Measurements from ENCODE around the gene PRKCH.
A peak's percentile ranks its signal among the peaks of the same experiment; 100 is the strongest.
"Not testable (repeated sequence)": the region's sequence is repeated elsewhere in the genome, so short reads cannot be mapped to it uniquely, and the experiment has no call there.

Gene PRKCH

DNA sequence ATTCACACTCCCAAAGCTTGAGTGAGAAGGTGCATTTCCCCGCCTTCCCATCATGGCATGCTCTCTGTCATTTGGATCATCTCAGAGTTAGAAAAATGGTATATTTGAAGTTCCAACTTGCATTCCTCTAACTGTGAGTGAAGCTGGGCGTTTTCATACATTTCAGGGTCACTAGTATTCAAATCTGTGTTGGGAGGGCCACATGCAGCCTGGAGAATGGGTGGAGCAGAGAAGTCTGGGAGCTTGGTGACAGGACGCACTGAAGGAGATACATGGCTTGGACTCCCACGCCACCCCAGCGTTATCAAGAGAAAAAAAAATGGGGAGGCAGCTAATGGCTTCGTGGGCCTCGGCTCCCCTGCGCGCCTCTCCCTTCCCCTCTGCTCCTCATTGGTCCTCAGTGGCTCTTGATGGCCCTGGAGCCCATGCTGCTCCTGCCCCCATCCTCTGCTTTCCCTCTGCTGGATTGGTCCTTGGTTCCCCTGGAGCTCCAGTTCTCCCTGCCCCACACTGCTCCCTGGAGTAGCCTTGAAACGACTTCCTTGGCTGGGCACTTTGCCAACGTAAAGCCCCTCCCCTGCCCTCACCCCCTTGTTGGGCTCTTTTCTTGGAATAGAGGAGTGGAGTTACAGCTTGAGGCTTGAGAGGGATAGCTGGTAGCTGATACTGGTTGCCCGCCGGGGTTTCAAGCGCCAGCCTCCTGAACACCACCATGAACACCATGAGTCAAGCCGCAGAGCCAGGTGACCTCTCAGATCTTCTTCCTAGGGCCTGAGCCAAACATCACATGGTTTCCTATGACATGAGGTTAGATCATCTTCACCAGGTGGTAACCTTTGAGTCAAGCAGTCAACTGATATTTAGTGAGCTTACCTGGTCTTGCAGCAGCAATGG, 139.6 kb downstream of the PRKCH start:
- no peak for DNase-seq

DNA sequence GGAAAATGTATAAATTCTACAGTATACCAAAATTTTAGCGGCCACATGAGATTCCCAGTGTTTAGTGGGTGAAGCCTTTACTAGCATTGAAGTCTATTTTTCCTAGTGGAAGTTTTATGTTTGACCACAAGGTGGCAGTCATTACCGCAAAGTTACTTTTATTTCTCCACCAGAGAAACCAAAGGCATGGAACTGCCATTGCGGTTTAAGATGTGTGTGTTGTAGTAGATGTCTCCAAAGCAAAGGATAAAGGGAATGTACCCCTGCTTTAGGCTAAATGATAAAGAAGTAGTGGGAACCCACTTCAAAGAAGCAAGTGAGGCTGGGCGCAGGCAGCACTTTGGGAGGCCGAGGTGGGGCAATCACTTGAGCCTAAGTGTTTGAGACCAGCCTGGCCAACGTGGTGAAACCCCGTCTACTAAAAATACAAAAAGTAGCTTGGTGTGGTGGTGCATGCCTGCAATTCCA, 140.5 kb downstream of the PRKCH start:
- peak; percentile 73 to 87 (median 80) for DNase-seq

DNA sequence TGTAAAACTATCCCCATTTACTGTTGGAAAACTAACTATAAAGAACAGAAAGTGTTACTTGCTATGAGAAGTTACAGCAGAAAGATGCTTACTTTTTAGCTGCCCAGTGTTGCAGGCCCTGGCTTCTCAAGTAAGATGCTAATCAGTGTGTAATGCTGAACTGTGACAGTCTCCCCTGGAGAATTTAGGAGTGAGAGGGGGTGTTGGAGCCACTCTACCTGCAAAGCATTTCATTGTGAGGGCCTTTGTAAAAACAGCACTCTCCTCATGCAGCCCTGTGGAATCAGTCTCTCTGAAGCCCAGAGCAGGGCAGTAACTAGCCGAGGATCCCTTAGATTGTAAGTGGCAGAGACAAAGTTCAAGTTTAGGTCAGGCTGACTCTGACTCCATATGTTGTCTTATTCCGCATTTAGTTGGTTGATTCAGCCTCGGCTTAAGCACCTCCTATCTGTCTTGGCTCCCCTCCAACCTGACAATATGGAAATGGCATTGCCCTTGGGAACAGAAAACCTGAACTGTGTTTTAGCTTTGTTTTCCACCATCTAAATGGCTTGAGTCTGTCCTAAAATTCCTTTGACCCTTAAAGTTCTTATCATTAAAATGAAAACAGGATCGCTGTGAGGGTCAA, 141.3 kb downstream of the PRKCH start:
- peak in 2 of 4 experiments; percentile 42 to 60 for DNase-seq

- DNase-seq = no peak
These were observed 142.4 kb downstream of the PRKCH start for GRCh38 chr14:61463664-61464285.

DNA sequence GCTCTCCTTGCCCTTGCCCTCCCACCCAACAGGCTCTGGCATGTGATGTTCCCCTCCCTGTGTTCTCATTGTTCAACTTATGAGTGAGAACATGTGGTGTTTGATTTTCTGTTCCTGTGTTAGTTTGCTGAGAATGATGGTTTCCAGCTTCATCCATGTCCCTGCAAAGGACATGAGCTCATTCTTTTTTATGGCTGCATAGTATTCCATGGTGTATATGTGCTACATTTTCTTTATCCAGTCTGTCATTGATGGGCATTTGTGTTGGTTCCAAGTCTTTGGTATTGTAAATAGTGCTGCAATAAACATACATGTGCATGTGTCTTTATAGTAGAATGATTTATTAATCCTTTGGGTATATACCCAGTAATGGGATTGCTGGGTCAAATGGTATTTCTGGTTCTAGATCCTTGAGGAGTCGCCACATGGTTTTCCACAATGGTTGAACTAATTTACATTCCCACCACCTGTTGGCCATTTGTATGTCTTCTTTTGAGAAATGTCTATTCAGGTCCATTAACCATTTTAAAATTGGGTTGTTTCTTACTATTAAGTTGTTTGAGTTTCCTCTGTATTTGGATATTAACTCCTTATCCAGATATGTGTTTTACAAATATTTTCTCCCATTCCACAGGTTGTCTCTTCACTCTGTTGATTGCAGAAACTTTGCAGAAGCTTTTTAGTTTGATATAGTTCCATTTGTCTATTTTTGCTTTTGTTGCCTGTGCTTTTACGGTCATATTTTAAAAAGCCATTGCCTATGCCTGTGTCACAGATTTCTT, 143.4 kb downstream of the PRKCH start:
- not testable (repeated sequence) for DNase-seq

- no peak for DNase-seq
These were observed 145.0 kb downstream of the PRKCH start for GRCh38 chr14:61466249-61466904.

GRCh38 chr14:61466905-61467280, 145.5 kb downstream of the PRKCH start:
- DNase-seq = no peak

- DNase-seq = peak; percentile 48 to 81 (median 76)
These were observed 145.9 kb downstream of the PRKCH start for GRCh38 chr14:61467296-61467695.

DNA sequence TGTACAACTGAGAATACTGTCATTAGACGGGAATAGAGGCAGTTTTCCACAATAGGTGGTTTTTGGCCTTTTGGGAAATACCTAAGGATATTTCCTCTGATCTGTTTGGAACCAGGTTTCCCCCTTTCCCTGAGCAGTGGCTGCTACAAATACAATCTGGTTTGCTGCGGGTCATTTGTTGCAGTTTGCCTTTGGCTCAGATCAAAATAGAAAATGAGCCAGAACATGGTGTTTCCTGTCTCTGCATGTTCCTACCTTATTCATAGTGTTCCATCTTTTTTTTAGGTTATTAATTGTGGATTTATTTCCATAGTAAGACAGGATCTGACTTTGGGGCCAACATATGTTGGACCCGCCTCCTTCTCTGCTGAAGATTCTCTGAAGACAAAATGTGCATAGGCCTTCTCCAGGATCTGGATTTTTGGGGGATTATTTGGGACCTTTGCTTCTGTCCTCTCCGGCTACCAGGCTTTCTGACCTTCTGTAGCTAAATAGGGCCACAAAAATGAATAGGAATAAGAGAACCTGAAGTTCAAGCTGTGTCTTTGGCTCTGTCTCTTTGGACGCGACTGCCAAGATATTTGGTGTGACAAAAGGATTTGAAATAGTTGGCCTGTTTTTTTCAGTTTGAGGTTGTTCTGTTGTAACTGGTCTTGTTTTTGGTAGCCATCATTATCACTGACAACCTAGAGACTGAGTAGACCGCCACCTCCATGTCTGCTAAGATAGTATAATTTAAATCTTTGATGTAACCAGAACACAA, 146.9 kb downstream of the PRKCH start:
- no peak for DNase-seq

- DNase-seq = no peak
These were observed 148.4 kb downstream of the PRKCH start for GRCh38 chr14:61469781-61470180.

GRCh38 chr14:61470261-61470960, 149.0 kb downstream of the PRKCH start:
- peak in 2 of 4 experiments; percentile 39 to 60 for DNase-seq

GRCh38 chr14:61470961-61471293, 149.5 kb downstream of the PRKCH start:
- peak in 2 of 4 experiments; percentile 27 to 50 for DNase-seq

DNA sequence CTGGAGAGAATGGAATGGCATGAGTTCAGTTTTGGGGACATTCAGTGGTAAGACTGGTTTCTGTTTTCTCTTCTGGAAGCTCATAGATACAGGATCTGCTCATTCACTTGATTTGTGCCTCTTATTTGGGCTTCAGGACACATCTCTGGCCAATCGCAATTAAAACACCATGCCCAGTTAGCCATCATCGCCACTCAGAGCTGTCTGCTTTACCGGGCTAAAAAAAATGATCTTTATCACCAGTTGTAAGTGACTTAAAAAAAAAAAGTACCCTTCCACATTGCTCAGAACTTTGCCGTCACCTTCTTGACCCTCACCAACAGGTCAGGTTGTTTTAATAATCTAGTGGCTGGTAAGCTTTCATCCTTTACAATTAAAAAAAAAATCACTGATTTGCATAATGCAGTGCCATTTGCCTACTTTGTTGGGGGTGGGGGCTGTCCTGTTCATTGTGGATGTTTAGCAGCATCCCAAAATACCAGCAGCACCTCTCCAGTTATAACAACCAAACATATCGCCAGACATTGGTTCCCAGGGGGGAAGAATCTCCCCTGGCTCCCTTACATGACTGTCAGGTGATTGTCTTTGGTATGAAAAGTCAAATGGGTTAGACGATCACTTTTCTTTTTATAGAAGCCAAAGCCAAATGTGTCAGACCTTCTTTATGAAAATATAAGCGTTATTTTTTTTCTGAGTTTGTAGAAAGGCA, 150.1 kb downstream of the PRKCH start:
- no peak for DNase-seq

DNA sequence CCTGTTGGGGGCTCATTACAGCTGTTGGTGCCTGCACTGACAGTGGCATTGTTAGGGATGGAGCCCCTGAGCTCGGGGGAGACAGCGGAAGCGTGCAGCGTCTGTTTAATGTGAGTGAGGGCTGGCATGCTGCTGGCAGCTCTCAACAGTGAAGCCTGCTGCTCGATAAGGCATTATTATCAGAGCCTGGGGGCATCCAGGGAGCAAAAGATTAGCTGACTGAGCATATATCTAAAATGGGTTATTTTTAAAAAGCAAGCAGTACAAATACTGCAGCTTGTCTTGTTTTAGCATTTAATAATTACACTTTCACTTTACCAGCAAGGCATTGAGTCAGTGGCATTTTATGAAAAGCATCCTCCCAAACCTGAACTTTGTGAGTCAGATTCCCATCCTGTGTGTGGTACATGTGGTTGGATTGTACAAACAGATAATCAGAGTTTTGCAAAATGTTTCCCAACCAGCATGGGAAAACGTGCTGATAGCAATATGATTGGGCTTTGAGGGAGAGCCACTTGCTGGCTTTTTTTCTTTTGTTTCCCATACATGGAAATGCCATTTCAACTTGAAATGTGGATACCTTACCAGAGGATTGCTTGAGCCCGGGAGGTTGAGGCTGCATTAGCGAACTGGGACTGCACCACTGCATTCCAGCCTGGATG, 150.8 kb downstream of the PRKCH start:
- DNase-seq = peak in 3 of 4 experiments; percentile 44 to 79 (median 51)

GRCh38 chr14:61472801-61473376, 151.5 kb downstream of the PRKCH start:
- DNase-seq = peak in 1 of 4 experiments; percentile 31

DNA sequence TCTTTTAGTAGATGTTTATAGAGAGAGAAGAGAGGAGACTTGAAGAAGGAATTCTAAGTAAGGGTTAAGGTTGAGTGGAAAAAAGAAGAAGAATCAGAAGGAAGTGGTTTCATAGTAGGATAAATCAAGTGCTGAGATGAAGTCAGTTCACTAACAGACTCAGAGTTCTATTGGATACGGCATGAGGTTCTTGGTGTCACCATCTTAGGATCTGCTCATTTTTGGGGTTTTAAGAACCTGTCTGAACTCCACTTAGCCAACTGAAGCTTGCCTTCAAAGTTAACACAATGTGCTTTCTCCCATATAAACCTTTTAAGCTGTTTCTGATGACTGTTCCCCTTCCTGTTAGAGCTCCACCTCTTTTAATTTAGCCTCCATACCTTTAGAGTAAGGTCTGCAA, 152.6 kb downstream of the PRKCH start:
- DNase-seq = peak in 3 of 4 experiments; percentile 23 to 66 (median 65)

DNA sequence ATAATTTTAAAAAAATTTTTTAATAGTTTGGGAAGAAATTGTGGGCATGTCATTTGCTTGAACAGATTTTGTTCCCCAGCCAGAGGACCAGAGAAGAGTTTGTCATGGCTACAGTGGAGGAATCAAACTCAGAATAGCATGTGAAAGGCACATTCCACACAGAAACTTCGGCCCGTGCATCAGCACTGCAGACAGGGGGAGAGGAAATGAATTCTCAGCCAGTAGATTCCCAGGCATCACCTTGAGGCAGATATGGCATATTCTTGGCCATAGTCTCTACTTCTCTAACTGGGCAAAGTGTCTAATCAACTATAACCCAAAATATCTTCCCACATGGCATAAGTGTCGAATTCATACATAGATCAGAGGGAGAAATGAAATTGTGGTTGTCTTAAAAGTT, 153.3 kb downstream of the PRKCH start:
- no peak for DNase-seq

DNA sequence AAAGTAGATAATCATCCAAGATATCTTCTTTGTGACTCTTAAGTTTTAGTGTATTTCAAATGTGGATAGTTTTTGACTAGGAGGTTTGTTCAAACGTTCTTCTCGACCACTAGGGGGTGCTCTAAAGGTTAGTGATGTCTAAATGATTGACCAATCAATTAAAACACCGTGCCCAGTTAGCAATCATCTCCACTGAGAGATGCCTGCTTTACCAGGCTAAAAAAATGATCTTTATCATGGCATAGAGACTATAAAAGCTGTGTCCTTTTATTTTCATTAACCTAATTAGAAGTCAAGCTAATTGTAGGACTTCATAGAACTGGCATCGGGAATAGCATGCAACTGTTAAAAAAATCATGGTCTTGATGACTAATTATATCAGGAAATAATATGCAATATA, 153.9 kb downstream of the PRKCH start:
- peak; percentile 68 to 95 (median 81) for DNase-seq
